GM18498 (cell line): Measurements from ENCODE around the gene GUCY2D.
A peak's percentile ranks its signal among the peaks of the same experiment; 100 is the strongest.

Source experiments
- ATAC-seq: cut with Tn5 transposase; IDR thresholded peaks from one replicate; pipeline ENCODE4 v1.9.1; 2021; ENCODE audit warnings: mild to moderate bottlenecking, moderate library complexity; ENCODE audit not compliant: unreplicated experiment

GUCY2D gene

DNA sequence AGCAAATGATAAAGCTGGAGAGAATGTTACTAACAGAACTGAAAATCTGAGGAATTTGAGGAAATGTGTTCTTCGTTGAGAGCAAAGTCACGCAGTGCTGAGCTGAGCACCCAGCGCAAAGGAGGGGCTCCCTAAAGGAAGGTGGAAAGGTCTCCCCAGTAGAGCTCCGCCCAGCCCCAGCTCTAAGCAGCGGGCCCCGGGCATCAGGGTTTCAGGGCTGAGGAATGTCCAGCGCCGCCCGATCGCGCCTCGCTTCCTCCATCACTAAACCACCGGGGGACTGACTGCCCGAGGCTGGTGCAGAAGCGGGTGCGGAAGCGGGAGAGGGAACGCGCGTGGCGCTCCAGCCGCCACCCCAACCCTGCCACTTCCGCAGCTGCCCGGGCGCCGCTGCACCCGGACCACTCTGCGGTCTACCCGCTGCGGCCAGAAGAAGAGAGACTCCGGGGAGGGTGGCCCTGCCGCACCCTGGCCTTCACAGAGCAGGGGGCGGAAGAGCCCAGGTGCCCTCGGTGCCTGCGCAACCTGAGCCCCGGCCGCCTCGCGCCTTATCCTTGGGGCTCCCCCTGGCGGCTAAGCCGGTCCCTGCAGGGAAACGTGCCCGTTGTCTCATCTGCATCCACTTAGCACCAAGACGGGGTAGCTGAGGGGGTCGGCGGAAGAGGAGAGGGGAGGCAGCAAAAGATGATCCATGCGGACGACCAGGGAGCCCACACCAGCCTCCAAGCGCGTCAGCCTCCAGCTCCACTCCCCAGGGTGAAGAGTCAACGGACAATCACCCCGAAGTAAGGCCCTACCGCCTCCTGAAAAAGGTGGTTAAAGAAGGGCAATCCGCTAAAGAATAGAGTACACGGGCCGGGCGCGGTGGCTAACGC lies 12.4 kb upstream of the GUCY2D start:
- peak; percentile 78 for ATAC-seq

DNA sequence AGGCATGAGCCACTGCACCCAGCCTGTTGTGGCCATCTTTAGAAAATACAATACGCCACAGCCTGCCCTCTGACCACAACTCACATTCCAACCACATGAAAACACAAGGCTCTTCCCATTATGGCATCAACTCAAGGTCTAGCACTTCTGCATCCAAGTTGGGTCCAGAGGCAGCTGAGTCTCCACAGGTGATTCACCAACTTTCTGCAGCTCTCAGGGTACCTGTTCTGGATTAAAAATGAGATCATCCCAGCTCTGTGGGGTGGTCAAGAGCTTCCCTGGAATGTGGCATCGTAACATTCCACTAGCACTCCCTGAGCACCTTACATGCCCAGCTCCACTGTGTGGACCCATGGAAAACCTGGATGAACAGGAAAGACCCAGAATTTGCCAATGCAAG lies 9.9 kb upstream of the GUCY2D start:
- no peak for ATAC-seq

DNA sequence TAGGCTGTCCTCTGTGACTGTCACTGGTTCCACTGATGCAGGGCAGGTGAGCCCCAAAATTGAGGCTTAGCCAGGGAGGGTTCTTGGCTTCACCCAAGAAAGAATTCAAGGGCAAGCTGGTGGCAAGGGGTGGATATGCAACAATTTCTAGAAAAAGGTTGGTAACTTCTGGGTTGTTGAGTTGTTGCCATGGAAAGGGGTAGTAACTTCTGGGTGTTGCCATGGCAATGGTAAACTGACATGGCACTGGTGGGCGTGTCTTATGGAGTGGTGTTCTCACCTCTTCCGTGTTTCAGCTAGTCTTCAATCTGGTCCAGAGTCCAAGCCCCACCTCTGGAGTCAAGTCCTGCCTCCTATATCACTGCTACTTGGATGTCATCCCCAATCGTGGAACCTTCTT lies 9.5 kb upstream of the GUCY2D start:
- no peak for ATAC-seq

DNA sequence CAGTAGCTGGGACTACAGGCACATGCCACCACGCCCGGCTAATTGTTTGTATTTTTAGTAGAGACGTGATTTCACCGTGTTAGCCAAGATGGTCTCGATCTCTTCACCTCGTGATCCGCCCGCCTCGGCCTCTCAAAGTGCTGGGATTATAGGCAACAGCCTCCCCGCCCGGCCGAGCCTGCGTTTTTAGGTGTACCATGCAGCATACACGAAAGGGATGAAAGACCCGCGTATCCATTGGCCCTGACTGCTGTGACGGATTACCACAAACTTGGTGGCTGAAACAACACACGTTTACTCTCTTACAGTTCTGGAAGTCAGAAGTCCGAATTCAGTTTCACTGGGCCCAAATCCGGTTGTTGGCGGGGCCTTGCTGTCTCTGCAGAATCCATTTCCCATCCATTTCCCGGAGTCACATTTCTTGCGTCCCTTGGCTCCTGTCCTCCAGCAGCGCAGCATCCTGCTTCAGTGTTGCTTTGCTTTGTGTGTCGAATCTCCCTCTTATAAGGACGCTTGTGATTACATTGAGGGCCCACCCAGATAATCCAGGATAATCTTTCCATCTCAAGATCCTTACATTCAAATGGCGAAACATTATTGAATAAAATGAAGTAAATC lies 8.3 kb upstream of the GUCY2D start:
- ATAC-seq: no peak

DNA sequence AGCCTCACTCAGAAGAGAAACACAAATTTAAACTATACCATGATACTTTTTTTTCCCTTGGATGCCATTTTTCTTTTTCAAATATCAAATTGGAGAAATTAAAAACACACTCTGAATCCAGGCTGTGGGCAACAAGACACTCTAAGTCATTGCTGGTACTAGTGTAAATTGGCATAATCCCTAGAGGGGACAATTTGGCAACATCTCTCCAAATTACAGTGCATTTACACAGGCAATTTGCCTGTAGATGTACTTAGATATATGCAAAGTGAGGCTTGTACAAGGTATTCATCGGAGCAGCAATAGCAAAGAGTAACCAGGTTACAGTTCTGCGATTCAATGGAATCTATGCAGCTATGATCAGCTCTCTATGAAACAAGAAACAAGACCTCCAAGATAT lies 6.7 kb upstream of the GUCY2D start:
- ATAC-seq: no peak

DNA sequence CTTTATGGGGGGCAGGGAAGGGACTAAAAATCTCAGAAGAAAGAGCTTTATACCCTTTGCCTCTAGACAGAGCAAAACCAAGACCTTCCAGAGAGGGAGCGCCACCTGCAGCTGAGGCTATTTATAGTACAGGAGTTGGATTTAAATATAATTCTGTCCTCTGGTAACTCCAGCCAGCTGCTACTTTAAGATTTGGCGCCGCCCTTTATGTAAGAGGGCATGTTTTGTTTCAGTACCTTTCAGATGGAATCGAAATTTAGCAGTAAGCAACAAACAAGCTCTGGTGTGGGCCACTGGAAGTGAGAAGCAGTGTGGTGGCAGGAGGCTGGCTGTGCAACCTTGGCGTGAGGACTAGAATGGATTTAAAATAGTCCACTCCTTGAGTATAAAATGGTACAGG lies 5.2 kb upstream of the GUCY2D start:
- no peak for ATAC-seq

DNA sequence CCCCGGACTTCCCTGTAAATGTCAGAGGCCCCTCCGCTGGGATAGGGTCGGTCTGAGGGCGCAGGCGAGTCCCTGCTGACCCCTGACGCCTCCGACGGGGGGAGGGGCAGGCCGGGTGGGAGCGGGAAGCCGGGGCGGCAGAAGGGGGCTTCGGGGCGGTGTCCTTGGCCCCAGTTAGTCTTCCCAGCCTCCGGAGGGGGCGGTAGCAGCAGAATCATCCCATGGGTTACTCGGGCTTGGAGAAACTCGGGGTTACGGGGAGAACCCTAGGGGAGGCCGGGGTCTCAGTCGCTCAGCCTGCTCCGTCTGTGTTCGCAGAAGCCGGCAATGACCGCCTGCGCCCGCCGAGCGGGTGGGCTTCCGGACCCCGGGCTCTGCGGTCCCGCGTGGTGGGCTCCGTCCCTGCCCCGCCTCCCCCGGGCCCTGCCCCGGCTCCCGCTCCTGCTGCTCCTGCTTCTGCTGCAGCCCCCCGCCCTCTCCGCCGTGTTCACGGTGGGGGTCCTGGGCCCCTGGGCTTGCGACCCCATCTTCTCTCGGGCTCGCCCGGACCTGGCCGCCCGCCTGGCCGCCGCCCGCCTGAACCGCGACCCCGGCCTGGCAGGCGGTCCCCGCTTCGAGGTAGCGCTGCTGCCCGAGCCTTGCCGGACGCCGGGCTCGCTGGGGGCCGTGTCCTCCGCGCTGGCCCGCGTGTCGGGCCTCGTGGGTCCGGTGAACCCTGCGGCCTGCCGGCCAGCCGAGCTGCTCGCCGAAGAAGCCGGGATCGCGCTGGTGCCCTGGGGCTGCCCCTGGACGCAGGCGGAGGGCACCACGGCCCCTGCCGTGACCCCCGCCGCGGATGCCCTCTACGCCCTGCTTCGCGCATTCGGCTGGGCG lies 542 bp downstream of the GUCY2D start:
- no peak for ATAC-seq

DNA sequence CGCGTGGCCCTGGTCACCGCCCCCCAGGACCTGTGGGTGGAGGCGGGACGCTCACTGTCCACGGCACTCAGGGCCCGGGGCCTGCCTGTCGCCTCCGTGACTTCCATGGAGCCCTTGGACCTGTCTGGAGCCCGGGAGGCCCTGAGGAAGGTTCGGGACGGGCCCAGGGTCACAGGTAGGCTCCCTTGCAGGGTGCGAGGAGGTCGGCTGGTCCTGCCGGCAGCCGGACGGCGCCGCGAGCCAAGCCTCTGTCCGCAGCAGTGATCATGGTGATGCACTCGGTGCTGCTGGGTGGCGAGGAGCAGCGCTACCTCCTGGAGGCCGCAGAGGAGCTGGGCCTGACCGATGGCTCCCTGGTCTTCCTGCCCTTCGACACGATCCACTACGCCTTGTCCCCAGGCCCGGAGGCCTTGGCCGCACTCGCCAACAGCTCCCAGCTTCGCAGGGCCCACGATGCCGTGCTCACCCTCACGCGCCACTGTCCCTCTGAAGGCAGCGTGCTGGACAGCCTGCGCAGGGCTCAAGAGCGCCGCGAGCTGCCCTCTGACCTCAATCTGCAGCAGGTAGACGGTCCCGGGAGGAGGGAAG lies 1.3 kb downstream of the GUCY2D start:
- ATAC-seq: no peak

DNA sequence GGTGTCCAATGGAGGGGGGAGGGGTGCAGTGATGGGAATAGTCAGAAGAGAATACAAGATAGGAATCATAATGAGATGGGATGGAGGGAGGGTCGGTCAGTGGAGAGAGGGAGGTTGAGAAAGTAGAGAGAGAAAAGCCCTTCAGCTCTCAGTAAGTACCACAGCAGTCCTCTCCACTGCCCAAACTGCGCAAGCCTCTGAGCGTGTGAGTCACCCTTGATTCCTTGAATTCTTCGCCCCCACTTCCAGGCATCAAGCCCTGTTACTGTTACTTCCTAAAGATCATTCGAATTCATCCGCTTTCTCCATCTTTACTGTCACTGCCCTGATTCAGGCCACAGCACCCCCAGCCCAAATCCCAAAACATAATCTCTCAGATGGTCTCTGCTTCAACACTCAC lies 2.5 kb downstream of the GUCY2D start:
- ATAC-seq: no peak

DNA sequence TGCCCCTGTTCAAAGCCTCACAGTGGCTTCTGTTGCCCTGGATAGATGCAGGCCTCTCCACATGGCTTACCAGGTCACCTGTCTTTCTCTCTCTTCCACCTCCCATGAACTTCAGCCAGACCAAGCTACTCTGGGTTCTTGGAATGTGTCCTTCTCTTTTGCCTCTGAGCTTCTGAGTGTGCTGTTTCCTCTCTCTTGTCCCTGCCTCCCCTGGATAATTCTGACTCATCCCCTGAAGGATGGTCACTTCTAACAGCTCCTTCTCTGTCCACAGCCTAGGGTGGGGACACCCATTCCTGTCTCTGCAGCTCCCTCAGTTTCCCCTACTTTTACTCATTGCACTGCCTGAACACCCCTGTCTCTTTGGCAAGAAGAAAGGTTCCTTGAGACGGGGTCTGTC lies 2.9 kb downstream of the GUCY2D start:
- ATAC-seq: no peak

DNA sequence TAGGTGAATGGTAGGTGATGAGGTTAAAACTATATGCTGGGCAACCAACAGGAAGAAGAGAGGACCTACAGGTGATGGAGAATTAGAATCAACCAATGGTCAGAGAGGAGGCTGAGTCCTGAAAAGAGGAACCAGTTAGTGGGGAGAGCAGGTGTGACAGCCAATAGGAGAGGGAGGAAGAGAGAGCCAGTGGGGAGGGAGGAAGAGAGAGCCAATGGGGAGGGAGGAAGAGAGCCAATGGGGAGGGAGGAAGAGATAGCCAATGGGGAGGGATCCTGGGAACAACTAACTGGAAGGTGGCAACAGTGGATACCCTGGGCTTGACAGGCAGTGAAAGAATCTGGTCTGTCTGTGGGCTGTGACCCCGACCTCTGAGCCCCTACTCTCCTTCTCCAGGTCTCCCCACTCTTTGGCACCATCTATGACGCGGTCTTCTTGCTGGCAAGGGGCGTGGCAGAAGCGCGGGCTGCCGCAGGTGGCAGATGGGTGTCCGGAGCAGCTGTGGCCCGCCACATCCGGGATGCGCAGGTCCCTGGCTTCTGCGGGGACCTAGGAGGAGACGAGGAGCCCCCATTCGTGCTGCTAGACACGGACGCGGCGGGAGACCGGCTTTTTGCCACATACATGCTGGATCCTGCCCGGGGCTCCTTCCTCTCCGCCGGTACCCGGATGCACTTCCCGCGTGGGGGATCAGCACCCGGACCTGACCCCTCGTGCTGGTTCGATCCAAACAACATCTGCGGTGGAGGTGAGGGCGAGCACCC lies 3.7 kb downstream of the GUCY2D start:
- no peak for ATAC-seq

DNA sequence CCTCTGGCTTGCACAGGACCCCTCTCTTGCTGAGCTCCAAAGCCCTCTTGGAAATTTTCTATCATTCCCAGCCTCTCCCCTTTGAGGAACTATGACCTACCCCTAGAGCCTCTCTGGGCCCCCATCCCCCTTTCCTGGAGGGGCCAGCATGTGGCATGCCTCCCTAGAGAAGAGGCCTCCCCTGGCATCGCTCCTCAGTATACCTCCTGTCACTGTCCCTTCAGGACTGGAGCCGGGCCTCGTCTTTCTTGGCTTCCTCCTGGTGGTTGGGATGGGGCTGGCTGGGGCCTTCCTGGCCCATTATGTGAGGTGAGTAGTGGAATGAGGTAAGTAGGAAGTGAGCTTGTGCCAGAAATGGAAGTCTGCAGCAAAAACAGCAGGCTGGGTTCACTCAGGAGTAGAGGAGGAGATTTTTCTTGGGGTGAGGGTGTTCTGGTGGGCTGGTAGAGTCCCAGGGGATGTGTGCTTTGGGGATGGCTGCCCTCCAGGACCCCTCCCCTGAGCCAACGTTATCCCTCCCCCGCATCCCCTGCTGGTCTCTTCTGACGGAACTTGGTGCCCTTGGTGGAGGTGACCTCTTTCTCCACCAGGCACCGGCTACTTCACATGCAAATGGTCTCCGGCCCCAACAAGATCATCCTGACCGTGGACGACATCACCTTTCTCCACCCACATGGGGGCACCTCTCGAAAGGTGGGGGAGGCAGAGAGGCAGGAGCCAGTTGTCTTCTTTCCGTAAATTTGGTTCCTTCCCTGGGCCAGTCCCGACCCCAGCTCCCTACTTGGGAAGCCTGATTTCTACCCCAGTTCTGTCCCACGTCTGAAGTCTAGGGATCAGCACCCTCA lies 4.6 kb downstream of the GUCY2D start:
- ATAC-seq: no peak

DNA sequence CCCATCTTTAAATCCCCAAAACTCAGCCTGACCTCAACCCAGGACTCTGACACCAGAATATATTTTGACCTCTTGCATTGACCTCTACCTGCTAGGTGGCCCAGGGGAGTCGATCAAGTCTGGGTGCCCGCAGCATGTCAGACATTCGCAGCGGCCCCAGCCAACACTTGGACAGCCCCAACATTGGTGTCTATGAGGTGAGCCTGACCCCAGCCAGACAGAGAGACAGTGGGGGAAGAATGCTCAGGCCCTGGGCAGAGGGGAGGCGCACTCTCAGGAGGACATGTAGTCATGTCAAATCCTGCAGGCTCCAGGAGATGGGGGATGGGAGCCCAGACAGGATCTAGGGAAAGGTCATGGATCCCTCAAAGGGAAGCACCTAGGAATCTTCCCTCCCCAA lies 5.4 kb downstream of the GUCY2D start:
- no peak for ATAC-seq

DNA sequence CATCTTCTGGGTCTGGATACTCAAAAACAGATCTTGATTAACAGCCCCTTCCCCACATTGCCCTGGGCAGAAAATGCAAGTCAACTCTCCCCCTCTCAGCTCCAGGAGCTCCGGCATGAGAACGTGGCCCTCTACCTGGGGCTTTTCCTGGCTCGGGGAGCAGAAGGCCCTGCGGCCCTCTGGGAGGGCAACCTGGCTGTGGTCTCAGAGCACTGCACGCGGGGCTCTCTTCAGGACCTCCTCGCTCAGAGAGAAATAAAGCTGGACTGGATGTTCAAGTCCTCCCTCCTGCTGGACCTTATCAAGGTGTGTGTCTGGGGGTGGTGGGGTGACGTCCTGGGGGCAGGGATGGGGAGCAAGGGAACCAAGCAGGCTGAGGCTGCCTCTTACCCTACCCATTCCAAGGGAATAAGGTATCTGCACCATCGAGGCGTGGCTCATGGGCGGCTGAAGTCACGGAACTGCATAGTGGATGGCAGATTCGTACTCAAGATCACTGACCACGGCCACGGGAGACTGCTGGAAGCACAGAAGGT lies 9.7 kb downstream of the GUCY2D start:
- no peak for ATAC-seq

DNA sequence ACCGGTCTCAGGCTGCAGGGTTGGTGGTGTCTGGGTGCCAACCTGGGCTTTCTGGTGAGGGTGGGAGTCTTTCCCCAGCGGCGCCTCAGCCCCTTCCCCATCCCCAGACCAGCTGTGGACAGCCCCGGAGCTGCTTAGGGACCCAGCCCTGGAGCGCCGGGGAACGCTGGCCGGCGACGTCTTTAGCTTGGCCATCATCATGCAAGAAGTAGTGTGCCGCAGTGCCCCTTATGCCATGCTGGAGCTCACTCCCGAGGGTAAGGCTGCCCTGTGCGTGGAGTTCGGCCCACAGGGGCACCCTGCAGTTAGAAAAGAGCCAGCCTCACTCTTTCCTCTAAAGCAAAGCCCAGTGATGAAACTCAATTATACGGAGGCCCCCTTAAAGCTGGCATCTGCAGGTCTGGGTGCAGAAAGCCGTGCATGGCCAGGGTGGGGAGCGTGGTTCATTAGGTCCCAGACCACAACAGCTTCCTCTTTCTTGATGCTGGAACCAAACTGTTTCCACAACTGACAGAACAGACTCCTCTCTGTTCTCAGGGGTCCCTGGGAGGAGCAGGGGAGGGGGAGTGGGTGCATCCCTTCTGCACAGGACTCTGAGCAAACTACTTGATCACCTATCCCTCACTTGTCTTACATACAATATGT lies 10.7 kb downstream of the GUCY2D start:
- no peak for ATAC-seq

DNA sequence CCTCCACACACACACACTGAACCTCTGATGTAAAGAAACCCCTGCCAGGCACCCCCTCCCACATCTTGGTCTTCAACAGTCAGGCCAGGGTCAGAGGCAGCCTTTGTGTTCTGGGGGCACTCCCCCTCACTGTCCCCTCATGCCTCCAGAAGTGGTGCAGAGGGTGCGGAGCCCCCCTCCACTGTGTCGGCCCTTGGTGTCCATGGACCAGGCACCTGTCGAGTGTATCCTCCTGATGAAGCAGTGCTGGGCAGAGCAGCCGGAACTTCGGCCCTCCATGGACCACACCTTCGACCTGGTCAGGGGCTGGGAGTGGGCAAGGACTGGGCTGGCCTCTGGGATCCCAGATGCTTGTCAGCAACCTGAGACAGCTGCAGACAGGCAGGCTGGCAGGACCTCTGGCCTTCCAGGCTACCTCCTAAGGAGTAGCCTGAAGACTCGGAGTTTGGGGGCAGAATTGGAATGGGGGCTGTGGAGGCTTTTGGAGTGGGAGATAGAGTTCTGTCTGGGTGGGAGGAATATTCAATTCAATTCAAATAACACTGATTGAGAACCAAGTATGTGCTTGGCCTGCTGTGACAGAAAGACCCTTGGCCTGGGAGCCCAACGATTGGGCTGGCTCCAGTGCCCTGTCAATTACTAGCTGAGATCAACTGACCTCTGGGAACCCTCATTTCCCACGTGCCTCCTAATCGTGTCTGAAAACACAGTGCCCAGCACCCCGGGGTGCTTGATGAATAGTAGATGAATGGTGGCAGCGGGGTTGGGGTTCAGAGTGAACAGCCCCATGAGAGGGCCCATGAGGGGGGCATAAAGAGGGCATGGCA lies 11.5 kb downstream of the GUCY2D start:
- no peak for ATAC-seq

DNA sequence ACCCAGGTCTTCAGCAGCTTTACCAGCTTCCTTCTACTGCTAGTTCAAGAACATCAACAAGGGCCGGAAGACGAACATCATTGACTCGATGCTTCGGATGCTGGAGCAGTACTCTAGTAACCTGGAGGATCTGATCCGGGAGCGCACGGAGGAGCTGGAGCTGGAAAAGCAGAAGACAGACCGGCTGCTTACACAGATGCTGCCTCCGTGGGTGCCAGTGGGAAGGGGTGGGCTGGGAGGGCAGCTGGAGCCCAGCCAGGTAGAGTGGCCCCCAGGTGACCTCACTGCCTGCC lies 12.1 kb downstream of the GUCY2D start:
- no peak for ATAC-seq

DNA sequence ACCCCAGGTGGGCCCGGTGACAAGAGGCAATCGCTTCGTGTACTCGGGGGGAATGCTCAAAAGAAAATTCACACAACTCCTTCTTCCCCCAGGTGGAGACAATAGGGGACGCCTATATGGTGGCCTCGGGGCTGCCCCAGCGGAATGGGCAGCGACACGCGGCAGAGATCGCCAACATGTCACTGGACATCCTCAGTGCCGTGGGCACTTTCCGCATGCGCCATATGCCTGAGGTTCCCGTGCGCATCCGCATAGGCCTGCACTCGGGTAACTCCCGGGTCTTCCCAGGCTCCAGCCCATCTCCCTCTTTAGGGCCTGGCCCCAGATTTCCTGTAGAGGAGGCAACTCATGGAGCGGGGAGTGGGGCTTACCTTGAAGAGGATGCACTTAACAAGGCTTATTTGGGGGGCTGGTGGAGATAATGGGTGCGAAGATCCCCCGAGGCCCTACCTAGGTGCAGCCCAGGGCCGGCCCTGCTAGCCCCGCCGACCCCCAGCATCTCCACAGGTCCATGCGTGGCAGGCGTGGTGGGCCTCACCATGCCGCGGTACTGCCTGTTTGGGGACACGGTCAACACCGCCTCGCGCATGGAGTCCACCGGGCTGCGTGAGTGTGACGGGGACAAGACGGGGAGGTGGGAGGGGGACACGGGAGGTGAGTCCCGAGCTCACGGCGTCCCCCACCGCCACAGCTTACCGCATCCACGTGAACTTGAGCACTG lies 13.0 kb downstream of the GUCY2D start:
- ATAC-seq: no peak
